Glomerular endothelial cell (primary cell): ENCODE results near the gene CCL23. TPM values are rescaled to one million over a fixed set of nuclear protein-coding genes. Genes with fewer than 3 reads are reported as not detected.
"Not testable (repeated sequence)": the region's sequence is repeated elsewhere in the genome, so short reads cannot be mapped to it uniquely, and the experiment has no call there.

ENCODE experiments used
- DNase-seq: peaks from one replicate; pipeline ENCODE4 v3.0.0-alpha.2; 2011; ENCODE audit warnings: low read depth, low spot score; ENCODE audit errors: extremely low read depth
- total RNA-seq: library from RNA; depleted of rRNA; stranded (reverse); fragments of >200 nt; gene quantifications from 2 replicates; pipeline ENCODE4 v1.2.3, GENCODE V29; 2015

Gene CCL23, protein sequence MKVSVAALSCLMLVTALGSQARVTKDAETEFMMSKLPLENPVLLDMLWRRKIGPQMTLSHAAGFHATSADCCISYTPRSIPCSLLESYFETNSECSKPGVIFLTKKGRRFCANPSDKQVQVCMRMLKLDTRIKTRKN
- total RNA-seq, result not detected in 2 replicates

DNA sequence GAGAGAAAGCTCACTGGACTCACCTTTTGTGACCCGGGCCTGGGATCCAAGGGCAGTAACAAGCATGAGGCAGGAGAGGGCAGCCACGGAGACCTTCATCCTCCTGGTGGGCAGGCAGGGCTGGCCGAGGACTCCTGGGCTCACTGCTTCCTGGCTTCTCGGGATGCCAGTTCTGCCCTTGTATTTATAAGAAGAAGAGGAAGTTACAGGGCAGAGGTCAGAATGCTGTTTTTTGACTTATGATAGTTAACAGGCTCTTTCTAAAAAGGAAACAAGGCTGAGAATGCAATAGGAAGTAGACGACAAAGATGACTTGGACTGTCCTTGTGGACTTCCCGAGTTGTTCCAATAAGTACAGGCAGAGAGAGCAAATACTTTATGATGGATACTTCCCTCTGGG, at the start of gene CCL23:
CCL23 (minus strand) TSS at position 174 of the 400 bp plus-strand sequence; CDS start at position 99, 75 bp downstream.
- no peak for DNase-seq

GRCh38 chr17:36066365-36066985, 48.7 kb upstream of the CCL23 start:
- no peak for DNase-seq

GRCh38 chr17:36063786-36064541, 46.2 kb upstream of the CCL23 start, which contains the start of gene CCL18:
CCL18 (plus strand) TSS chr17:36064272; CDS start chr17:36064343, 71 bp downstream.
- no peak for DNase-seq

DNA sequence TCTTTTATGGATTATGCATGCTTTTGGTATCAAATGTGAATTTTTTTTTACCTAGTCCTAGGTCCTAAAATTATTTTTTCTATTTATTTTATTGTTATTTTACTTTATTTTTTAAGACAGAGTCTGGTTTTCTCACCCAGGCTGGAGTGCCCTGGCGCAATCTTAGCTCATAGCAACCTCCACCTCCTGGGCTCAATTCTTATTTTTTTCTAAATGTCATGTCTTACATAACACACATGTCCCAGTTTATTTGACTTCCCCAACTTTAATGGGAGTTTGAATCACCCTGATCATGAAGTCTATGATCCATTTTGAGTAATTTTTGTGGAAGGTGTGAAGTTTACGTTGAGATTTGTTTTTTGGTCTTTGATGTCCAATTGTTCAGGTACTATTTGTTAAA, 43.0 kb upstream of the CCL23 start:
- no peak for DNase-seq

GRCh38 chr17:36059406-36059805, 41.6 kb upstream of the CCL23 start:
- DNase-seq, result no peak

DNA sequence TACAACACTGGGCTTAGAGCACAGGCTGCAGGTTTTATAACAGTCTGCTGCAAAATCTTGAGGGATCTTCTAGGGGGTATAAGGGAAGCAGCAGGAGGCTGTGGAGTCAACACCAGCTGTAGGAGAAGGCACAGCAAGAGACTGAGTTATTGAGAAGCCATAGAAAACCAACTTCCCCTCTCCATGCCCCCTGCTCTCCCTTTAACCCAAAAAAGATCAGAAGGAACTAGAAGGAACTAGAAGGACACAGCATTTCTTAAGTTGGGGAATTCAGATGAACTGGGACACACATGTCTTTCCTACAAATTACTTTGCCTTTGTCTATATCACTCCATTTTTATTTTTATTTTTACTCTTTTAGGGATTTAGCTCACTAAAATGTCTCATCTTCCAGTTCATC, 40.1 kb upstream of the CCL23 start:
- no peak for DNase-seq

DNA sequence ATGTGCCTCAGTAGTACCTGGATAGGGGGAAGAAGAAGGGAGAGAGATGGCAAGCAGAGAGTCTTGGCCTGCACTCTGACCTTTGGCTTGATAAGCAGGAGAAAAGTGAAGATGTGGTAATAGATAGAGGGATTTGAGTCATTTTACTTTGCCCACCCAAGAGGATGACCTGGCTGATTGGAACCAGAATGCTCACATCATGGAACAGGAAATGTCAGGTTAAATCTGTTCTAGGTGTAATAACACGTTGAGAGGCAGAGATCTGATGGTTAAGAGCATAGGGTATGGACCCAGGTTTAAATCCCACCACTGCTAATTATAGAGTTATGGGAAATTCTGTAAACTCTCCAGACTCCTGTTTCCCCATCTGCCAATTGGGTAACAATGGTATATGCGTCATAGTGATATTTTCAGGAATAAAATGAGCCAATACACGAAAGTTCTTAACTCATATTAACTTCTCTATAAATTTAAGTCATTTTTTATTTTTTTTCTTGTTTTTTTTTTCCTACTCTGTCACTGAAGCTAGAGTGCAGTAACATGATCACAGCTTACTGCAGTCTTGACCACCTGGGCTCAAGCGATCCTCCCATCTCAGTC, 38.2 kb upstream of the CCL23 start:
- DNase-seq, result no peak

GRCh38 chr17:36055171-36055570, 37.4 kb upstream of the CCL23 start:
- no peak for DNase-seq

DNA sequence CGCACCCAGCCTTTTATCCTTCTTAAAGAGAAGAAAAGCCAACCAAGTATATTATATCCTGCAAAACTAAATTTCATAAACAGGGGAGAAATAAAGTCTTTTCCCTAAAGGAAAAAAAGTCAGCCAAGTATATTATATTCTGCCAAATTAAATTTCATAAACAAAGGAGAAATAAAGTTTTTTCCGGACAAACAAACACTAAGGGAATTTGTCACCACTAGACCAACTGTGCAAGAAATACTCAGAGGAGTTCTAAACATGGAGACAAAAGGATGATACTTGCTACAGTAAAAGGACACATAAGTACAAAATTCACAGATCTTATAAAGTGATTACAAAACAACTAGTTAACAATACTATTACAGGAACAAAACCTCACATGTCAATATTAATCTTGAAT, 31.9 kb upstream of the CCL23 start:
- DNase-seq, result no peak

DNA sequence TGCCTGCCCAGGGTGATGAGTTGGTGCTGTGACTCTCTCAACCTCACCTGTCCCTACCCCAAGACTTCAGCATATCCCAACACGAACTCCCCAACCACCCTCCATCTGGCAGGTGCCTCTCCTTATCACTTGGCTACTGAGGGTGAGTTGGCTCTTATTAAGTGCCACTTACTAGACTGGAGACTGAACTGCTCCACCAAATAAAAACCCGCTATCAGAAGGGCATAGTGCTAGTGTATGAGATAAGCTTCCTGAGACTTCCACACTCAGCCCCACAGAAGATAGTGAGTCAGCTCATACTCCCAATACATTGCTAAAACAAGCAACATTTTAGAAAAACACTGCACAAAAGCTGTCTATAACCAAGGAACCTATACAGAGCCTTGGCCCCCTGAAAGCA, 30.3 kb upstream of the CCL23 start:
- no peak for DNase-seq

GRCh38 chr17:36036235-36036634, 18.5 kb upstream of the CCL23 start:
- no peak for DNase-seq

DNA sequence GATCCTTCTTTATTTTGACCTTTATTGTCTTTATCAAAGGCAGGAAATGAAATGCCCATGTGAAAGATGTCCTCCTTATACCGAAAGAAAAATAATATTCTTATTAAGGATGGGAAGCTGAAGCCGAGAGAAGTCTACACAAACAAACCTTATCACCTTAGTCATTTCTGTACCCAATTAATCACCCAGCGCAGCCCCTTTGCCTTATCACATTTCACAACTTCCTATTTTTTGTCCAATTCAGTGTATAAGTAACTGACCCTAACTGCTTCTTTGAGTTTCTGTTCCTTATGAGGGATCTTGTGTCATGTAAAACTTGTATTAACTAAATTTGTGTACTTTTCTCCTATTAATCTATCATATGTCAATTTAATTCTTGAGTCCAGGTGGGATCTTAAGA, 16.4 kb upstream of the CCL23 start:
- no peak for DNase-seq

GRCh38 chr17:36030956-36031355, 13.2 kb upstream of the CCL23 start:
- DNase-seq, result no peak

DNA sequence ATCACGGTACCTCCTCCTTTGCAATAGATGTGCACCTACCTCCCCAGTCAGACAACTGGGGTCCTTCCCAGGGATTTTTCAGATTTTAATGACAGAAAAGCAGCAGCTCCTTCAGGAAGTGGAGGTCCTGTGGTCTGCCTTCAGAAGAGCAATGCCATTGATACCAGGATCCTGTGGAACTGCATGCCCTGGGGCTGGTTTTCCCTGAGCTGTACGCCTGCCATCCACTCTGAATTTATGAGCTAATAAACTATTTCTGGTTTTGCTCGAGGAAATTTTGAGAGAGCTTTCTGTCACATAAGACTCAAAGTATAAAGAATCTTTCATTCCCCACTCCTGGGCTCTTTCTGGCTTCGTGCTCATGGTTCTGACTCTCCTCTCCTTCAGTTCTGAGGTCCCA, 10.0 kb upstream of the CCL23 start:
- DNase-seq, result no peak

DNA sequence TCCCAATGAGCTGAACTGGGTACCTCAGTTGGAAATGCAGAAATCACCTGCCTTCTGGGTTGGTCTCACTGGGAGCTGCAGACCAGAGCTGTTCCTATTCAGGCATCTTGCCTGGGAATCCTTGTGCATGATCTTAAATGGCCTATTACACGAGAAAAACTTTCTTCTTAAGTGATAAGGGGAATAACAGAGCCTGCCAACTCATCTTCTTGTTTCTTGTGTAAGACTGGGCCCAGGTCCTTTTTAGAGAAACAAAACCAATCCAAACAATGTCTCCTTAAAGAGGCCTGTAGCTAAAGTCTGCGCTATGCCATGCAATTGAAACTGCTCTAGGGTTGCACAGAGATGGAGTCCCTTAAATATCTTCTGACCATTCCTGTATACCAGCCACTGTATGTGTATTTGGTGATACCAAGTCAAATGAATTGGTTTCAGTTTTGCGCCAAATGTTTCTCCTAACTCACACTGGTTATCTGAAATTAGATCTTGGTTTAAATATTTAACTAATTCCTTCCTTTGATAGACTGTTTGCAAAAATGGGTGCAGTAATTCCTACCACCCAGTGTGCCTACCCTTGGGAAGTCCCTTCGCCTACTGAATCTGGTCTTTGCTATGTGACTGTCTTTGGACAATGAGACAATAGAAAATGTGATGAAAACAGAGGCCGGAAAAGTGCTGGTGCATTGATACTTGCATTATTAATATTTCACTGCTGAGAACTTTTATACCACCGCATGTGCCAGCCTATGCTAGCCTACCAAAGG, 6.5 kb upstream of the CCL23 start:
- DNase-seq, result no peak

DNA sequence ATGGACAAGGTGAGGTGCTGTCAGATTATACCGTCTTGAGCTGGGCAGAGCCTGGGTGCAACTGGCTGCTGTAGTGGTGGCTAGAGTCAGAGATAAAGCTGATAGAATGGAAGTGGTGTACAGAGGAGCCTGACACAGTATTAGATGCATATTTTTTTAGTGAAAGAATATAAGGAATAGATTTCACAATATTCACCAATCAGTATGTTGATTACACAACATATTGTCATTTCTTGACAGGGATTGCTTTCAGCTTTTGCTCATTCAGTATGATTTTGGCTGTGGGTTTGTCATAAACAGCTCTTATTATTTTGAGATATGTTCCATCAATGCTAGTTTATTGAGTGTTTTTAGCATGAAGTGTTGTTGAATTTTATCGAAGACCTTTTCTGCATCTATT, 1.7 kb upstream of the CCL23 start:
- no peak for DNase-seq

DNA sequence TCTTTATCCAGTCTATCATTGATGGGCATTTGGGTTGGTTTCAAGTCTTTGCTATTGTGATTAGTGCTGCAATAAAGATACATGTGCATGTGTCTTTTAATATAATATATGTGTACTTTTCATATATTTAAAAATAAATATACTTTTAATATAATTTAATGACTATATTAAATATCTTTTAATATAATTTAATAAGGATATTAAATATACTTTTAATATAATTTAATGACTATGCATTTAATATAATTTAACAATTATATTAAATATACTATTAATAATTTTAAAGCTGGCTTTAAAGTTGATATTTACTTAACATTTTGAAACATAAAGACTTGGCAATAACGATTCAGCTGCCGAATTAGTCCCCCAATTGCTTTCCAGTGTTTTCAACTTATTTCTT, 1.2 kb downstream of the CCL23 start:
- no peak for DNase-seq

GRCh38 chr17:36015895-36016294, 1.9 kb downstream of the CCL23 start:
- not testable (repeated sequence) for DNase-seq

DNA sequence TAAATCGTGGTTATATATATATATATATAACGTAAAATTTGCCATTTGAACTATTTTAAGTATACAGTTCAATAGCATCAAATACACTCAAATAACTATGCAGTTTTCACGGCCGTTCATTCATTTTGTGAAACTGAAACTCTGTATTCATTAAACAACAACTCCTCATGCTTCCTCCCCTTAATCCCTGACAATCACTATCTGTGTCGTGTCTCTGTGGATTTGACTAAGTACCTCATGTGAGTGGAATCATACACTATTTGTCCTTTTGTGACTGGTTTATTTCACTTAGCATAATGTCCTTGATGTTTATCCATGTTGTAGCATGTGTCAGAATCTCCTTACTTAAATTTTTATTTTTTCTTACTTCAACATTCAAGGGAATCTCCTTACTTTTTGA, 2.8 kb downstream of the CCL23 start:
- DNase-seq, result no peak

GRCh38 chr17:36011201-36011600, 6.6 kb downstream of the CCL23 start:
- no peak for DNase-seq
